HCT116 (cell line): Measurements from ENCODE around the gene EXOSC1. TPM values are rescaled to one million over a fixed set of nuclear protein-coding genes. Genes with fewer than 3 reads are reported as not detected.

Experiments
- ATAC-seq: fragments of 200-7000 bp; cut with Tn5 transposase; 2 replicates; pipeline ENCODE4 v1.9.1; 2020; ENCODE audit warnings: mild to moderate bottlenecking, moderate library complexity
- BruUV-seq: library from RNA; stranded (reverse); fragments of 400-500 nt; replicated peaks from 2 replicates; lab custom pipeline; 2021; lab: Mats Ljungman, UMichigan
- CTCF ChIA-PET: fragments of 300-600 bp; sonication (Branson Sonifier 250); formaldehyde crosslinking; loops from one replicate; lab custom pipeline; 2021; ENCODE audit warnings: antibody characterized with exemption; lab: Charles Lee
- POLR2A ChIA-PET: fragments of 300-600, 350-600 bp; sonication (Branson Sonifier 250); formaldehyde crosslinking; loops from one replicate; lab custom pipeline; 2021; ENCODE audit warnings: antibody characterized with exemption; lab: Charles Lee
- RAD21 ChIA-PET, 2 experiments: fragments of 300-600 bp; sonication (Branson Sonifier 250); formaldehyde crosslinking; loops; one replicate each; lab custom pipeline; 2023; ENCODE audit warnings: low total read pairs in 2 of 2; ENCODE audit not compliant: uncharacterized antibody in 2 of 2, unreplicated experiment in 2 of 2, low non-redundant PET in 1 of 2; lab: Charles Lee
- DNase-seq: peaks from one replicate; pipeline ENCODE4 v3.0.0-alpha.2; 2010; ENCODE audit warnings: low read depth, low spot score
- H2AFZ ChIP-seq: fragments of 200-600 bp; shearing (Covaris generic), sonication (generic); 2 replicates; pipeline ENCODE4 v1.6.1; 2017; ENCODE audit warnings: low read depth, mixed run types, mixed read lengths, antibody characterized with exemption, low read length; ENCODE audit not compliant: poor library complexity, severe bottlenecking
- H3K27ac ChIP-seq: 2 replicates; pipeline ENCODE4 v1.5.1; 2012; ENCODE audit warnings: low read depth, low read length
- H3K27me3 ChIP-seq: fragments of 200-600 bp; sonication (generic); 2 replicates; pipeline ENCODE4 v1.6.1; 2016; ENCODE audit warnings: mixed run types, low read length, mixed read lengths; ENCODE audit not compliant: insufficient read depth
- H3K36me3 ChIP-seq, 2 experiments: fragments of 200-500 bp in 1 of 2; fragments of 200-600 bp in 1 of 2; sonication (Bioruptor generic) in 1 of 2; sonication (generic) in 1 of 2; 2 replicates each; pipeline versions ENCODE4 v1.5.1 to v1.6.1; 2014 to 2016; ENCODE audit warnings: low read length in 2 of 2, inconsistent platforms in 1 of 2, mixed read lengths in 1 of 2, mixed run types in 1 of 2; ENCODE audit not compliant: insufficient read depth in 2 of 2, control insufficient read depth in 1 of 2
- H3K4me1 ChIP-seq, 2 experiments: fragments of 200-600 bp in 1 of 2; sonication (generic) in 1 of 2; 2 replicates each; pipeline versions ENCODE4 v1.5.1 to v1.6.1; 2012 to 2017; ENCODE audit warnings: low read length in 2 of 2, inconsistent platforms in 1 of 2, mild to moderate bottlenecking in 1 of 2, mixed read lengths in 1 of 2, mixed run types in 1 of 2, moderate library complexity in 1 of 2; ENCODE audit not compliant: insufficient read depth in 2 of 2, control insufficient read depth in 1 of 2
- H3K4me2 ChIP-seq: fragments of 200-600 bp; sonication (generic); 2 replicates; pipeline ENCODE4 v1.6.1; 2017; ENCODE audit warnings: mixed run types, low read length, mixed read lengths
- H3K4me3 ChIP-seq, 2 experiments: fragments of 200-600 bp in 1 of 2; sonication (generic) in 1 of 2; replicated peaks in 1 of 2; 2 replicates each; pipeline ENCODE4 v1.5.1; 2011 to 2016; ENCODE audit warnings: low read length in 2 of 2, control low read depth in 1 of 2, low read depth in 1 of 2, mild to moderate bottlenecking in 1 of 2, mixed read lengths in 1 of 2, mixed run types in 1 of 2
- H3K79me2 ChIP-seq: fragments of 200-600 bp; sonication (generic); 2 replicates; pipeline ENCODE4 v1.6.1; 2017; ENCODE audit warnings: mild to moderate bottlenecking, mixed run types, low read length, moderate library complexity, mixed read lengths; ENCODE audit not compliant: insufficient read depth
- H3K9ac ChIP-seq: fragments of 200-600 bp; sonication (generic); 2 replicates; pipeline ENCODE4 v1.6.1; 2016; ENCODE audit warnings: low read length, mixed read lengths
- H3K9me2 ChIP-seq: fragments of 200-600 bp; sonication (generic), shearing (Covaris generic); 2 replicates; pipeline ENCODE4 v1.6.1; 2017; ENCODE audit warnings: mixed run types, mild to moderate bottlenecking, moderate library complexity; ENCODE audit not compliant: insufficient read depth
- H3K9me3 ChIP-seq, 2 experiments: fragments of 200-500 bp in 1 of 2; fragments of 200-600 bp in 1 of 2; sonication (Bioruptor generic) in 1 of 2; sonication (generic) in 1 of 2; 2 replicates each; pipeline ENCODE4 v1.6.1; 2014 to 2017; ENCODE audit warnings: low read length in 2 of 2, mixed read lengths in 2 of 2, inconsistent platforms in 1 of 2, low read depth in 1 of 2, mild to moderate bottlenecking in 1 of 2, mixed run types in 1 of 2, moderate library complexity in 1 of 2; ENCODE audit not compliant: control insufficient read depth in 1 of 2, insufficient read depth in 1 of 2
- H4K20me1 ChIP-seq: fragments of 200-600 bp; sonication (generic), shearing (Covaris generic); 2 replicates; pipeline ENCODE4 v1.6.1; 2017; ENCODE audit warnings: mixed run types, mild to moderate bottlenecking, moderate library complexity; ENCODE audit not compliant: insufficient read depth
- CEBPB ChIP-seq: IDR thresholded peaks from 2 replicates; pipeline ENCODE4 v1.6.1; 2012; ENCODE audit warnings: low read depth
- ELF1 ChIP-seq: IDR thresholded peaks from 2 replicates; pipeline ENCODE4 v1.6.1; 2012; ENCODE audit warnings: low read depth, borderline replicate concordance
- EZH2phosphoT487 ChIP-seq: fragments of 200-600 bp; IDR thresholded peaks from 2 replicates; pipeline ENCODE4 v1.6.1; 2018; ENCODE audit warnings: antibody characterized with exemption, borderline replicate concordance
- FOSL1 ChIP-seq: IDR thresholded peaks from 2 replicates; pipeline ENCODE4 v1.6.1; 2012; ENCODE audit warnings: low read depth
- JUND ChIP-seq: IDR thresholded peaks from 2 replicates; pipeline ENCODE4 v1.6.1; 2012
- MAX ChIP-seq: IDR thresholded peaks from 2 replicates; pipeline ENCODE4 v1.6.1; 2012
- POLR2A ChIP-seq: IDR thresholded peaks from 2 replicates; pipeline ENCODE4 v1.7.0; 2011; ENCODE audit warnings: borderline replicate concordance; ENCODE audit not compliant: insufficient read depth, insufficient read length; ENCODE audit errors: extremely low read depth
- POLR2AphosphoS5 ChIP-seq: IDR thresholded peaks from 2 replicates; pipeline ENCODE4 v1.6.1; 2011; ENCODE audit warnings: mild to moderate bottlenecking, low read depth, low read length, moderate library complexity
- RAD21 ChIP-seq: IDR thresholded peaks from 2 replicates; pipeline ENCODE4 v1.6.1; 2012; ENCODE audit warnings: low read depth, mild to moderate bottlenecking
- REST ChIP-seq: IDR thresholded peaks from 2 replicates; pipeline ENCODE4 v1.6.1; 2012; ENCODE audit warnings: low read depth
- SIN3A ChIP-seq: IDR thresholded peaks from 2 replicates; pipeline ENCODE4 v1.6.1; 2012; ENCODE audit warnings: low read depth
- SP1 ChIP-seq: IDR thresholded peaks from 2 replicates; pipeline ENCODE4 v1.6.1; 2012; ENCODE audit warnings: low read depth
- SRF ChIP-seq: IDR thresholded peaks from 2 replicates; pipeline ENCODE4 v1.6.1; 2012; ENCODE audit warnings: low read depth
- YY1 ChIP-seq: IDR thresholded peaks from 2 replicates; pipeline ENCODE4 v1.6.1; 2011; ENCODE audit warnings: low read length, low read depth, moderate library complexity, mild to moderate bottlenecking; ENCODE audit not compliant: insufficient replicate concordance; ENCODE audit errors: extremely low read depth
- ZFX ChIP-seq: fragments of 450-650 bp; IDR thresholded peaks from 2 replicates; pipeline ENCODE4 v1.6.1; 2017
- intact Hi-C: fragments of 100-400 bp; cut with micrococcal nuclease; formaldehyde crosslinking; loops from 2 replicates; pipeline ENCODE4 v1.10.0; 2022
- total RNA-seq: library from RNA; stranded (reverse); gene quantifications from one replicate; pipeline ENCODE4 v1.2.1, GENCODE V29; 2021; ENCODE audit not compliant: unreplicated experiment

Gene EXOSC1
- total RNA-seq, 1 experiment from 2014 or later: 38.9 TPM

- intact Hi-C loops: loop anchor here (5.0 kb wide), 1 partner anchor 48 kb away; the partner anchor contains the start of genes EXOSC1 and ZDHHC16
- Histone ChIP-seq H3K9me2 (no peaks in the 10 kb centered on the region), H3K36me3 (no peaks in the 10 kb centered on the region; a peak in 1 of 4 replicates), H3K27ac (no peak overlapping the region), H3K27me3 (no peaks in the 10 kb centered on the region), H3K4me3 (no peak overlapping the region), H3K9ac (no peak overlapping the region), H4K20me1 (no peaks in the 10 kb centered on the region), H2AFZ (no peak overlapping the region), H3K4me2 (no peak overlapping the region), H3K9me3 (no peaks in the 10 kb centered on the region), H3K79me2 (peaks cover 79% of the 10 kb centered on the region), H3K4me1 (peaks cover 5 to 12% of the 10 kb centered on the region in 2 experiments; a peak in 3 of 4 replicates)
- no peak for DNase-seq
- ChIA-PET POLR2A (no interaction called here), CTCF (no interaction called here), RAD21 (no interaction called here)
- ATAC-seq: no peak
- BruUV-seq: TSS peak; percentile 1
- no peak for TF ChIP-seq RAD21
- TF ChIP-seq EZH2phosphoT487: no peak
- TF ChIP-seq SRF: no peak
- no peak for TF ChIP-seq ZFX
- no peak for TF ChIP-seq ELF1
- no peak for TF ChIP-seq POLR2AphosphoS5
- no peak for TF ChIP-seq SP1
- no peak for TF ChIP-seq REST
- no peak for TF ChIP-seq FOSL1
- TF ChIP-seq YY1: no peak
- no peak for TF ChIP-seq SIN3A
- no peak for TF ChIP-seq CEBPB
- no peak for TF ChIP-seq MAX
- no peak for TF ChIP-seq POLR2A
- no peak for TF ChIP-seq JUND
These were observed 49.2 kb upstream of the EXOSC1 start for GRCh38 chr10:97494863-97495506.
